Gastrocnemius medialis (tissue), 4 donors: ENCODE results near the gene ETS2.

Experiments
- CTCF ChIP-seq, 5 experiments: fragments of 450-650 bp in 3 of 5; fragments of 200-600 bp in 2 of 5; sonication (generic) in 2 of 5; IDR thresholded peaks in 4 of 5; conservative IDR thresholded peaks in 1 of 5; 1 replicate in 4 of 5; 2 replicates in 1 of 5; pipeline ENCODE4 v1.5.1; 2016 to 2019; ENCODE audit warnings: antibody characterized with exemption in 5 of 5, mild to moderate bottlenecking in 3 of 5, moderate library complexity in 3 of 5
- POLR2A ChIP-seq, 2 donors: fragments of 450-650 bp; IDR thresholded peaks; one replicate each; pipeline ENCODE4 v1.6.1; 2017; ENCODE audit warnings: antibody characterized with exemption in 2 of 2, mild to moderate bottlenecking in 2 of 2, moderate library complexity in 2 of 2

GRCh38 chr21:38821248-38821647 is 15.5 kb downstream of the ETS2 start:
- TF ChIP-seq CTCF (IDR thresholded peaks at IDR 0.05 in 4 of 5, conservative IDR thresholded peaks at IDR 0.05 in 1 of 5) (no peak), POLR2A (IDR thresholded peaks at IDR 0.05) (no peak)
